HG02678 (cell line): ENCODE measurements around the gene RHOT1.
"Not testable (repeated sequence)": the region's sequence is repeated elsewhere in the genome, so short reads cannot be mapped to it uniquely, and the experiment has no call there.

Experiments used
- ATAC-seq: cut with Tn5 transposase; IDR thresholded peaks from one replicate; pipeline ENCODE4 v1.9.1; 2021; ENCODE audit warnings: mild to moderate bottlenecking, moderate library complexity; ENCODE audit not compliant: unreplicated experiment

RHOT1 gene

DNA sequence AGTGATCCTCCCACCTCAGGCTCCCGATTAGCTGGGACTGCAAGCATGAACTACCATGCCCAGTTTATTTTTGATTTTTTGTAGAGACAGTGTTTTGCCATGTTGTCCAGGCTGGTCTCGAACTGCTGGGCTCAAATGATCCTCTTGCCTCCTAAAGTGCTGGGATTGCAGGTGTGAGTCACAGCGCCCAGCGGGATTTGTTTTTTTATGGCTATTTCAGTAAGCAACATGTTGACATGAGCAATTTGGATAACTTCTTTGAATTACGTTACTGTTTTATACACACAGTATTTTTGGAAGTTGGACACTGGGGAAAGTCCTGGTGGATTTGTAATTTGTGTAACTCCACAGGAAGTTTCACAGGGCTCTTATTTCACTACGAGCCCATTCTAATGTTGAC is 18.5 kb upstream of the RHOT1 start:
- ATAC-seq = no peak

GRCh38 chr17:32124985-32125847 is 17.1 kb upstream of the RHOT1 start:
- ATAC-seq = no peak

- ATAC-seq = no peak
Measured at GRCh38 chr17:32125848-32126153, 16.5 kb upstream of the RHOT1 start.

DNA sequence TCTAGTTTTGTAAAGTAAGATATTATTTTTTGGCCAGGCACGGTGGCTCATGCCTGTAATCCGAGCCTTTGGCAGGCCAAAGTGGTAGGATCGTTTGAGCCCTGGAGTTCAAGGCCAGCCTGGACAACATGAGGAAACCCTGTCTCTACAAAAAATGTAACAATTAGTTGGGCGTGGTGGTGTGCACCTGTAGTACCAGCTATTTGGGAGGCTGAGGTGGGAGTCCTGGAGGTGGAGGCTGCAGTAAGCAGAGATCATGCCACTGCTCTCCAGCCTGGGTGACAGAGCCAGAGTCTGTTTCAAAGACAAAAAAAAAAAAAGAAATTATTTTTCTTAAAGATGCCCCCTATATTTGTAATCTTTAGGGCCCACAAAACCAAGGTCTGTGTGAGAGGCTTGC is 16.0 kb upstream of the RHOT1 start:
- ATAC-seq = no peak

DNA sequence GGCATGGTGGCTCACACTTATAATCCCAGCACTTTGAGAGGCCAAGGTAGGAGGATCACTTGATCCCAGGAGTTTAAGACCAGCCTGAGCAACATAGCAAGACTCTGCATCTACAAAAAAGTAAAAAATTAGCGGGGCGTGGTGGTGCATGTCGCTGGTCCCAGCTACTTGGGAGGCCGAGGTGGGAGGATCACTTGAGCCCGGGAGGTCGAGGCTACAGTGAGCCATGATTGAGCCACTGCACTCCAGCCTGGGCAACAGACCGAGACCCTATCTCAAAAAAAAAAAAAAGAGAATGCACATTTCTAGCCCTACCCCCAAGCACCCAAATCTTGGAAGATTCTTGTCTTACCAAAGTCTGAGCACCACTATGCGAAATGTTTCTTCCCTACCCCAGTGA is 15.6 kb upstream of the RHOT1 start:
- ATAC-seq = no peak

DNA sequence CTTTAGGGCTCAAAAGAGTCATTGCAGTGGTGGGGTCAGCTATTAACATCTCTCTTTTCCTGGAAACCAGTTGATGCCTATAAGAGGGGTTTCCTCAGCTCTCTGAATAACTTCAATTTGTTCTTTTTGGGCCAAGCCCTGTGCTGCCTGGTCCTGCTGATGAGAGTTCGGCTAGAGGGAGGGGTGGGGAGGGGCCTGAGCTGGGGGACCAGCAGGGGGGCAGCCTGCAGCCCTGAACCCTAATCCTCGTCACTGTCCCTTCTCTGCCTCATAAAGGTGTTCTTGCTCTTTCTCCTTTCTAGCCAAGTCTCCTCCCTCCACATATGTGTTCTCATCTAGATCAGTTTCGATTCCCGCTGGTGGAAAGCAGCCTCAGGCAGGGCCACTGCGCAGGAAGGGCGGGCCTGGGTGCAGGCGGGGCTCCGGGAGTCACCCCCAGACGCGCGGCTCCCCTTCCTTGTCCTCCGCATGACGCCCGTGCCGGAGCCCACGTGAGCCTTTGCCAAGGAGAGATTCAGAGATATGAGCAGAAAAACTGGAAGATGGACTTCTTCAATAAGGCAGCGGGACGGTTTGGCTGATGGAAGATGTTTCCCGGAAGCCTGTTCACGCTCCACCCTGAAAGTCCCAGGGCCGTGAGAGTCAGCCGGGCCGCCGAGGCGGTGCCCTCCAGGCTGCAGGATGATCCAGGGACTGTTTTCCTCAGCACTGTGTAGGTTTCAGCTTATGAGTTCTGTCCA is 15.0 kb upstream of the RHOT1 start:
- ATAC-seq = peak; percentile 91

GRCh38 chr17:32128470-32128869 is 13.8 kb upstream of the RHOT1 start:
- ATAC-seq = not testable (repeated sequence)

GRCh38 chr17:32135497-32136117 is 6.7 kb upstream of the RHOT1 start:
- ATAC-seq = not testable (repeated sequence)

- no peak for ATAC-seq
Measured at GRCh38 chr17:32136856-32137255, 5.4 kb upstream of the RHOT1 start.

DNA sequence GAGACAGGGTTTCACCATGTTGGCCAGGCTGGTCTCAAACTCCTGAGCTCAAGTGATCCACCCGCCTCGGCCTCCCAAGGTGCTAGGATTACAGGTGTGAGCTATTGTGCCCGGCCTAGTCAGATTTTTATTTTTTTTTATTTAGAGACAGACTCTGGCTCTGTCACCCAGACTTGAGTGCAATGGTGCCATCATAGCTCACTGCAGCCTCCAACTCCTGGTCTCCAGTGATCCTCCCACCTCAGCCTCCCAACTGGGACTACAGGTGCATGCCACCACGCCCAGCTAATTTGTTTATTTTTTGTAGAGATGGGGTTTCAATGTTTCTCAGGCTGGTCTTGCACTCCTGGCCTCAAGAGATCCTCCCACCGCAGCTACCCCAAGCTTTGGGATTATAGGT is 2.8 kb upstream of the RHOT1 start:
- ATAC-seq = not testable (repeated sequence)

DNA sequence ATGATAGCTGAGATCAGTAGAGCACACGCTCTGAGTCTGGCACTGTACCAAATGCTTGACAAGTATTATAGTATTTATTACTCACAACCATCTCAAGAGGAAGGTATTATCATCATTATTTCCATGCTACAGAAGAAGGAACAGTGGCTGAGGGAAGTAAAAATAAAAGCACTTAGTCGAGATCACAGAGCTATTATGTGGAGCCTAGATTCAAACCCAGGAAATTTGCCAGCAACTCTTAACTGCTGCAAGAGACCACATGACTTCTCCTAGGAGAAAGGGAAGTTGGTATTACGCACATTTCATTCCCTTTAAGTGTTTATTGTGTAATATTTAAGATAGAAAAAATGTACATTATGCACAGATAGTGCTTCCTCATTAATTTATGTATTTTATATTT is 1.0 kb upstream of the RHOT1 start:
- no peak for ATAC-seq

DNA sequence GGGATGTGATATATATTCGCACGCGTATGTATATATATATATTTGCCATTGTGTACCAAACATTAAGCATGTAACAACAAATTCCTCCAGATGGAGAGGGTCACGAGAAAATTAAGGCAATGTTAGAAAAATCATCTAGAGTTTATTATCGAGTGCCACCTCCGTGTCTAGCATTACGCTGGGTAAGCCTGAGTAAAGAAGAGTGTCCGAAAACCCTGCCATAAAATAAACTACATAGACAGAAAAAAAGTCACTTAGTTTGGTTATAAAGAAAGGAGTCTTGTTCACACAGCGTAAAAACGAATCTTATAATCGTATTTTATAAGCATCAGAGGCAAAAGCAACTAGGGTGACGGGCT is 644 bp upstream of the RHOT1 start:
- no peak for ATAC-seq

DNA sequence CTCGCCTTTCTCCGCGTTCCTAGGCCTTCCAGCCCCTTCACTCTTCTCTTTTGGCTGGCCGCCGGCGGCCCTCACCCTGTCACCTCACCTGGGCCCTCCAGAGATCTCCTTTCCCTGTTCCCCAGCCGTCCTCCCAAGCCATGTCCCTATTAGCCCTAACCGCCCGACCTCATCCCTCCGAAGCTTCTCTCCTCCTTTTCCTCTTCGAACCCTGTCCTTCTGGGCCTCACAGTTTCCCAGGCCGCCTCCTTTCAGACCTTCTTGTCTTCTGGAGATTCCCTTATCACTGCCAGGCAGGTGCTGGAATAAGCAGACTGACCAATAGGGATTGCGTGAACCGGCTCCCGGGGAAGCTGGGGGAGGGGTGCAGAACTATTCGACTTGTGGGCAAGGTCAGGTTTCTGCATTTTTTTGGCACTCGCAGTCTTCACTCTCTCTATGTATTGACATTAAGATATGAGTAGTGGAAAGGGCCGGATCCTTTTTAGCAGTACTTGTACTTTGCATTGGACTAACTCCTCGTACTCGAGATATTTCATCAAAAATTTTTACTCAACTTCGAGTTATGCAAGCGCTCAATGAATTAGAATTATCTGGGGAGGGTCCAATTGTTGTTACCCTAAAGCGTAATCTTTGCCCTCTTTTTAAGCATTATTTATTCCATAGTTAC is 690 bp downstream of the RHOT1 start:
- no peak for ATAC-seq

DNA sequence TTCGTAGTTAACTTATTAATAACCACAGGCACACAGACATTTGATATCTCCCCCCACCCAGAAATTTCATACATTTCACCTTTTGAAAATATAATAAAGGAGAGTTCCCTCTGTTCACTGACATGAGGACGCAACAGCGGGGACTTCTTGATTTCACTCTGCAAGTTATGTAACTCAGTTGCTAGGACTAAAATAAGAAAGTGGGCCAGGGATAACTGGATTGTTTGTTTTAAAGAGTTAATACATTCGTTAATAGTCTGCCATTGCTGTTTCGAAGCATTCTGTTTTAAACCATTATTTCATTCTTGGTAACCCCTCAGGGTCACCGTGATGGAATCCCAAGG is 1.2 kb downstream of the RHOT1 start:
- no peak for ATAC-seq

DNA sequence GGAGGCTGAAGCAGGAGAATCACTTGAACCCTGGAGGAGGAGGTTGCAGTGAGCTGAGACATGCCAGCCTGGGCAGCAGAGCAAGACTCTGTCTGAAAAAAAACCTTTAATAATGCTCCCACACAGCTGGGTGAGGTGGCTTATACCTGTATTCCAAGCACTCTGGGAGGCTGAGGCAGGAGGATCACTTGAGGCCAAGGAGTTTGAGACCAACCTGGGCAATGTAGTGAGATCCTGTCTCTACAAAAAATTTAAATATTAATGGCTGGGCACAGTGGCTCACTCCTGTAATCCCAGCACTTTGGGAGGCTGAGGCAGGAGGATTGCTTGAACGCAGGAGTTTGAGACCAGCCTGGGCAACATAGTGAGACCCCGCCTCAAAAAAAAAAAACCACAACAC is 2.1 kb downstream of the RHOT1 start:
- ATAC-seq = not testable (repeated sequence)

DNA sequence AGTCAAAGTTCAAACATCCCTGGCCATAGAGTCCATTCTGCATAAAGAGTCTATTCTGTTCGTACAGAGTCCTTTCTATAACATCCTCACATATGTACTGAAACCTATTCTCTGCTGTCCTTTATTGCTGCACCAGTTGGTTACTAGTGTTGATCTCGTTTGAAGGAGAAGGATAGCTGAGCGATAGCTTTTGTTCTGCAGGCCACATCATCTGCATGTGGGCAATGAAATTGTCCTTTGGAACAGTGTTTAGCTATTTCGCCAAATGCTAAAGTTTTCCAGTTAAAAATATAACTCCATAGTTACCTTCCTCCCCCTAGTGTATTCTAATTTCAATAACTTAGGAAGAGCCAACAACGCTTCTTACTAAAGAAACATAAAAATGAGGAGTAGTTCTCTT is 6.0 kb downstream of the RHOT1 start:
- no peak for ATAC-seq

- no peak for ATAC-seq
Measured at GRCh38 chr17:32150358-32150757, 8.1 kb downstream of the RHOT1 start.

GRCh38 chr17:32152130-32152529 is 9.8 kb downstream of the RHOT1 start:
- ATAC-seq = no peak

DNA sequence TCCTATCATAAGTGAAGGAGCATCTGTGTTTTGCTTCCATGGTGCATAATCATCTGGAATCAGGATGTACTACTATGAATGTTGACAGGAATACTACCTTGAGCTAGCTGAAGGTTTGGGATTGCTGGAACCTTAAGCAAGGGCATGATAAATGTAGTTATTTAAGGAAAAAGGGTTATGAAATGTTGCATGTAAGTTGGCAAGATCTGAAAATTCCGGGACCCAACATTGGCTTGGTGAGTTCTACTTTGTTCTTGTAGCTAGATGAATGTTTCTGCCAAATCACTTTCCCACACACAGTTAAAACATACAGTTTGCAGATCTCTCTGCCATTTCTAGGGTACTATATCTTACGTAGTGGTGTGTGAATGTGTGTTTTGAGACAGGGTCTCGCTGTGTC is 13.6 kb downstream of the RHOT1 start:
- ATAC-seq = no peak

DNA sequence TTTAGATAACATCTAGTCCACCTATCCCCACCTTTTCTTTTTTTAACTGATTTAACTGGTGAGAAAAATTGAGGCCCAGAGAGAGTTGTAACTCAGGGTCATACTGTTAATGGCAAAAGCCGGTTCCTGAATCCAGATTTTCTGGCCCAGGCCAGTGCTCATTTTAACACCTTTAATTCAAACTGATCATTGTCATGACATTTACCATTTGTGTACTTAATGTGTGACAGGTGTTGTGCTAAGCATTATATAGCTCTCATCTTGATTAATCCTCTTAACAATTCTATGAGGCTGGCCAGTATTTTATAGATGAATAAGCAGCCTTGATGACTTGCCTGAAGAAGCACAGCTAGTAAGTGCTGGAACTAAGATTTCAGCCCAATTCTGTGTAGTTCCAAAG is 14.4 kb downstream of the RHOT1 start:
- no peak for ATAC-seq

DNA sequence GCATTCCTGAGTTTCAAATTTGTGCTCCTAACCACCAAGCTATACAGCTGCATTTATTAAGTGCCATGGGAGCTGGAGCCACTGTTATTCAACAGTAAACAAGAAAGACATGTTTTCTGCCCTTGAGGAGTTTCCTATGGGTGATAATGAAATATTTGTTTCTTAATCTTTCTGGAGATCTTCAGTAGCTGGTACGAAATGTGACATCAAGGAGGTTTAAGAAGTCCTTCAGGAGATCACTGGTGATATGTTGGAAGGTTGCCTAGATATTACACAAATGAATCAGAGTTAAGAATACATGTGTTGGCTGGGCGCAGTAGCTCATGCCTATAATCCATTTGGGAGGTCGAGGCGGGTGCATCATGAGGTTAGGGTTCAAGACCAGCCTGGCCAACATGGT is 14.9 kb downstream of the RHOT1 start:
- no peak for ATAC-seq
